Activated CD8-positive, alpha-beta T cell treated with anti-CD3 and anti-CD28 coated beads for 36 hours (primary cell): ENCODE data around the gene REC8. TPM values are rescaled to one million over a fixed set of nuclear protein-coding genes. Genes with fewer than 3 reads are reported as not detected.
"Not testable (repeated sequence)": the region's sequence is repeated elsewhere in the genome, so short reads cannot be mapped to it uniquely, and the experiment has no call there.

ENCODE experiments used
- ATAC-seq: fragments of 200-7000 bp; cut with Tn5 transposase; one replicate; pipeline ENCODE4 v1.10.0; 2021; ENCODE audit warnings: mild to moderate bottlenecking, moderate library complexity
- CTCF ChIA-PET: fragments of 350-600 bp; sonication (Branson Sonifier 250); formaldehyde crosslinking; loops from one replicate; lab custom pipeline; 2021; ENCODE audit warnings: antibody characterized with exemption; lab: Charles Lee
- POLR2A ChIA-PET: fragments of 350-600 bp; sonication (Branson Sonifier 250); formaldehyde crosslinking; loops from one replicate; lab custom pipeline; 2021; ENCODE audit warnings: antibody characterized with exemption; lab: Charles Lee
- DNase-seq: peaks from one replicate; pipeline ENCODE4 v3.0.0-alpha.2; 2020
- H3K27ac Mint-ChIP-seq: one replicate; pipeline ENCODE4 v1.8.0; 2021; ENCODE audit warnings: mild to moderate bottlenecking, mixed read lengths
- H3K27me3 Mint-ChIP-seq: one replicate; pipeline ENCODE4 v1.8.0; 2021; ENCODE audit warnings: mixed read lengths
- H3K36me3 Mint-ChIP-seq: one replicate; pipeline ENCODE4 v1.8.0; 2021; ENCODE audit warnings: low read depth, mixed read lengths
- H3K4me1 Mint-ChIP-seq: one replicate; pipeline ENCODE4 v1.8.0; 2021; ENCODE audit warnings: low read depth, mixed read lengths
- H3K4me3 Mint-ChIP-seq: one replicate; pipeline ENCODE4 v1.8.0; 2021; ENCODE audit warnings: mild to moderate bottlenecking, moderate library complexity, mixed read lengths
- H3K9me3 Mint-ChIP-seq: one replicate; pipeline ENCODE4 v1.8.0; 2021; ENCODE audit warnings: mixed read lengths
- CTCF ChIP-seq: fragments of 200-600 bp; IDR thresholded peaks from one replicate; pipeline ENCODE4 v1.8.0; 2022; ENCODE audit warnings: antibody characterized with exemption, mild to moderate bottlenecking
- intact Hi-C: fragments of 100-400 bp; cut with micrococcal nuclease; formaldehyde crosslinking; loops from one replicate; pipeline ENCODE4 v1.10.0; 2022
- total RNA-seq, 2 experiments: library from RNA; stranded (reverse); gene quantifications; one replicate each; pipeline ENCODE4 v1.2.3, GENCODE V29; 2021

The REC8 gene
- total RNA-seq, 2 experiments from 2014 or later = 25.0 to 32.9 TPM

- H3K4me1 Mint-ChIP-seq = peaks cover 22% of the 10 kb centered on the region
- no peak overlapping the region for H3K27ac Mint-ChIP-seq
Measured at GRCh38 chr14:24219080-24219479, 47.2 kb downstream of the REC8 start.

GRCh38 chr14:24219521-24219920 lies 47.6 kb downstream of the REC8 start:
- TF ChIP-seq CTCF = no peak
- H3K4me3 Mint-ChIP-seq = no peak overlapping the region
- no peak for ATAC-seq
- H3K36me3 Mint-ChIP-seq = peaks cover 9% of the 10 kb centered on the region
- intact Hi-C loops = no loop called here
- peaks cover 19% of the 10 kb centered on the region for H3K4me1 Mint-ChIP-seq
- H3K9me3 Mint-ChIP-seq = no peaks in the 10 kb centered on the region
- CTCF ChIA-PET = interaction anchor here (0.7 to 2.6 kb wide), 5 partner anchors 9 to 89 kb away, joined by 3 to 12 read pairs (median 6); partner anchors contain the start of genes CIDEB and TINF2
- POLR2A ChIA-PET = interaction anchor here (0.7 to 1.3 kb wide), 5 partner anchors 9 to 58 kb away, joined by 3 to 5 read pairs (median 3); partner anchors contain the start of gene IRF9
- no peak overlapping the region for H3K27ac Mint-ChIP-seq
- no peak for DNase-seq
- no peaks in the 10 kb centered on the region for H3K27me3 Mint-ChIP-seq

More at GRCh38 chr14:24219080-24219479, 47.2 kb downstream of the REC8 start:
- no peaks in the 10 kb centered on the region for H3K9me3 Mint-ChIP-seq
- ChIA-PET CTCF (interaction anchor here (0.9 to 2.6 kb wide), 3 partner anchors 10 to 89 kb away, joined by 3 to 12 read pairs (median 6); partner anchors contain the start of gene CIDEB), POLR2A (interaction anchor here (1.1 to 1.3 kb wide), 2 partner anchors 16 to 58 kb away, joined by 3 read pairs; partner anchors contain the start of gene IRF9)
- DNase-seq = no peak
- intact Hi-C loops = no loop called here
- no peak overlapping the region for H3K4me3 Mint-ChIP-seq
- peaks cover 10% of the 10 kb centered on the region for H3K36me3 Mint-ChIP-seq
- TF ChIP-seq CTCF = no peak
- H3K27me3 Mint-ChIP-seq = no peaks in the 10 kb centered on the region
- no peak for ATAC-seq

DNA sequence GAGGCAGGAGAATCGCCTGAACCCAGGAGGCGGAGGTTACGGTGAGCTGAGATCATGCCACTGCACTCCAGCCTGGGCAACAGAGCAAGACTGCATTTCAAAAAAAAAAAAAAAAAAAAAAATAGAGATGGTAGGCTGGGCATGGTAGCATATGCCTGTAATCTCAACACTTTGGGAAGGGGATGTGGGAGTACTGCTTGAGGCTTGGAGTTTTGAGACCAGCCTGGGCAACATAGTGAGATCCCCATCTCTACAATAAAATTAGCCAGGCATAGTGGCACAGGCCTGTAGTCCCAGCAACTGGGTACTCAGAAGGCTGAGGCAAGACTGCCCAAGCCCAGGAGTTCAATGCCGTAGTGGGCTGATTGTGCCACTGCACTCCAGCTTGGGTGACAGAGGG lies 51.1 kb downstream of the REC8 start:
- intact Hi-C loops, H3K9me3 Mint-ChIP-seq, DNase-seq, H3K27ac Mint-ChIP-seq, ATAC-seq, H3K27me3 Mint-ChIP-seq, H3K4me3 Mint-ChIP-seq: not testable (repeated sequence)
- Mint-ChIP-seq H3K36me3 (peaks cover 11% of the 10 kb centered on the region), H3K4me1 (peaks cover 22% of the 10 kb centered on the region)
- ChIA-PET POLR2A (interaction anchor here (0.6 kb wide), 1 partner anchor 61 kb away, joined by 3 read pairs; no protein-coding TSS in a partner anchor), CTCF (interaction anchor here (0.6 kb wide), 1 partner anchor 110 kb away, joined by 4 read pairs; no protein-coding TSS in a partner anchor)

DNA sequence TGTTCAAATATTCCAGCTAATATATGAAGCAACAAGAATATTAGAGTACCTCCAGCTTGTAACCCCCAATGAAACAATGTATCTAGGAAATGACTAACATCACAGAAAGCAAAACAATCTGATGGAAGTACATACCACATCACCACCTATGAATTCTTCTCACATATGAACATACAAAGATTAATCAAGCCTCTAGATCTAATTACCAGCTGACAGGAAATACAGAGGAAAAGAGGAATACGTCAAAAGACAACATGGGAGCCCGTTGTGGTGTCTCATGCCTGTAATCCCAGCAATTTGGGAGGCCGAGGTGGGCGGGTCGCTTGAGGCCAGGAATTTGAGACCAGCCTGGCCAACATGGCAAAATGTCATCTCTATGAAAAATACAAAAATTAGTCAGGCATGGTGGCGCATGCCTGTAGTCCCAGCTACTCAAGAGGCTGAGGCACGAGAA lies 52.8 kb downstream of the REC8 start:
- Mint-ChIP-seq H3K4me3 (no peak overlapping the region), H3K9me3 (no peaks in the 10 kb centered on the region), H3K27me3 (no peaks in the 10 kb centered on the region), H3K4me1 (peaks cover 24% of the 10 kb centered on the region), H3K36me3 (peaks cover 17% of the 10 kb centered on the region), H3K27ac (no peak overlapping the region)
- intact Hi-C loops = no loop called here
- no peak for ATAC-seq
- ChIA-PET POLR2A (interaction anchor here (1.0 to 1.1 kb wide), 3 partner anchors 9 to 34 kb away, joined by 3 read pairs; partner anchors contain the start of gene CHMP4A), CTCF (interaction anchor here (1.2 to 3.2 kb wide), 3 partner anchors 9 to 27 kb away, joined by 3 to 10 read pairs (median 3); partner anchors contain the start of gene MDP1)
- TF ChIP-seq CTCF = no peak
- no peak for DNase-seq

- H3K27ac Mint-ChIP-seq = no peak overlapping the region
Measured at GRCh38 chr14:24226473-24226872, 54.6 kb downstream of the REC8 start.

More at GRCh38 chr14:24226473-24226872, 54.6 kb downstream of the REC8 start:
- Mint-ChIP-seq H3K36me3 (peaks cover 17% of the 10 kb centered on the region), H3K4me1 (peaks cover 30% of the 10 kb centered on the region), H3K9me3 (no peaks in the 10 kb centered on the region), H3K4me3 (no peak overlapping the region), H3K27me3 (no peaks in the 10 kb centered on the region)
- ChIA-PET CTCF (interaction anchor here (1.2 to 3.2 kb wide), 5 partner anchors 10 to 81 kb away, joined by 3 to 10 read pairs (median 5); partner anchors contain the start of genes CIDEB, MDP1 and TINF2), POLR2A (interaction anchor here (0.8 kb wide), 1 partner anchor 17 kb away, joined by 3 read pairs; no protein-coding TSS in a partner anchor)
- TF ChIP-seq CTCF = no peak
- ATAC-seq (no peak), DNase-seq (no peak)
- intact Hi-C loops = no loop called here
